GM21576 (cell line): ENCODE measurements around the gene ADARB2.

Experiments
- ATAC-seq: cut with Tn5 transposase; IDR thresholded peaks from one replicate; pipeline ENCODE4 v1.9.1; 2021; ENCODE audit warnings: mild to moderate bottlenecking, moderate library complexity; ENCODE audit not compliant: unreplicated experiment

Gene ADARB2

DNA sequence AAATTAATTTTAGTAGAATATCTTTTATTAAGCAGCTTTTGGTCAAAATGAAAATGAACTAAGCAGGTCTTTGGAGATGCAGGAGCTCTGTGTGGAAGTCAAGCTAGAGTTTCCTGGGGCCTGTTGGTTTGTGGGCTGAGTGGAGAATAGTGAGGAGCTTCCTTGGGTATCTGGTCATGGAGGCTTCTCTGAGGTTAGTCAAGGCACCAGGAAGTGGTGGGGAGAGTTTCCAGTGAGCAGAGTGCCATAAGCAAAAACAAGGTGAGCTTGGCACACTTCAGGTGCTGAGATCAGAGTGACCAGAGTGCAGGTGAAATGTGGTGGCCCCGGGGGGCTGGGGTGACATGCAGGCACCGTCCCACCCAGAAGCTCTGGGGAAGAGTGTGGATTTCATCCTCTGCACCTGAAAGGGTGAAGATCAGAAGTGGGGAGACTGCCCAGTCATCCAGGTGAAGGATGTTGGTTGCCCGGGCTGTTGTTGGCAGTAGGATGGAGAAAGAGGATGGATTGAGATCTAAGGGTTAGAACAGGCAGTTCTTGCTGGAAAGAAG, 603.8 kb downstream of the ADARB2 start:
- no peak for ATAC-seq

- ATAC-seq: no peak
These were observed 604.7 kb downstream of the ADARB2 start for GRCh38 chr10:1132584-1132983.

- no peak for ATAC-seq
These were observed 606.1 kb downstream of the ADARB2 start for GRCh38 chr10:1130995-1131790.

DNA sequence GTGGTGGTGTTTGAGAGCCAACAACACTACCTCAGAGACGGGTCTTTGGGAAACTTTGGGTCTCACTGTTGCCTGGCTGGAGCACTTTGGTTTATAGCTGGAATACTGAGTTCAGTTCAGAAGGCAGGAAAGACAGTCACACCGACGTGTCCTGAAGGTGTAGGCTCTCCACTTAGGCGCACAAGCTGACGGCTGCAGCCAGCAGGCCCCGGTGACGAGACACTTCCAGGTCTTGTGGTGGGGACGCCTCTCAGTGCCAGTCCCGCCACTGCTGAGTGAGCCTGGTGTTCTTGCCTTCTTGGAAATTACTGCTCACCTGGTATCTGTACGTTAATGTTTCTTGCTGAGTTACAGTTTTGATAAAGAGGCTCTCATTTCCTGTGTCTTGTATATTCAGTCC, 607.1 kb downstream of the ADARB2 start:
- no peak for ATAC-seq

GRCh38 chr10:1128649-1129048, 608.7 kb downstream of the ADARB2 start:
- no peak for ATAC-seq

DNA sequence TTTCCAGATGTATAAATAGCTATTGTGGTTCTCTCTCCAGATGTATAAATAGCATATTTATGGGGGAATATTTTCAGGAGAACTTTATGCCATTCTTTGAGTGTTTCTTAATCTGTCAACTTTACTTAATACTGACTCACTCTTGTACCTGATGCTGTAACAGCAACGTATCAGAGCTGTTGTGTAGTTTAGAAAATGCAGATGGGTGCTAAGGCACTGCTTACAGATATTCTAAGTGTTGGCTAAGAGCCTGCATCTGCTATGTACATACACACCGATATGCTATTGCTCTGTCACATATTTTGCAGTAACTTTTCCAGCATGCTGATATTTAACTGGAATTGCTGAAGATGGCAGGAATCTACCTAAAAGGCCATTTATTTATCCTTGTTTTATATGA, 609.2 kb downstream of the ADARB2 start:
- no peak for ATAC-seq

DNA sequence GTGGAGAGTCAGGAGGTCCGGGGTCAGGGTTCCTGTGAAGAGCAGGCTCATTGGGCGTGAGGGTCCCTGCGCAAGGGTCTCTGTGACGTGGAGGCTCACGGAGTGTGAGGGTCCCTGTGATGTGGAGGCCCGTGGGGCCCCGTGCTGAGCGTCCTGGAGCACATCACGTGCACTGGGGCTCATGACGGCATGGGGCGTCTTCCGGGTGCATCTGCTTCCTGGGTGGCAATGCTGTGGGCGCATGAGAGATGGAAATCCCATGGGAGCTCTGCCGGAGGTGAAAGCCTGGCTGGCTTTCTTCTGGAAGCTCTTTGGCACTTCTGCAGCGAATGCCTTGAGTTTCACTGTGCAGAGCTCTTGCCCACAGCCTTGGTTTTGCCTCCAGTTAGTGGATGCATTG, 609.7 kb downstream of the ADARB2 start:
- no peak for ATAC-seq
